Parathyroid adenoma (tissue), 2 donors: ENCODE data around the gene RDH14.

Experiments
- H2AFZ ChIP-seq: fragments of 300-600 bp; sonication (generic); one replicate; pipeline ENCODE4 v1.7.0; 2017; ENCODE audit warnings: antibody characterized with exemption, mild to moderate bottlenecking
- H3K27ac ChIP-seq: fragments of 300-600 bp; sonication (generic); one replicate; pipeline ENCODE4 v1.7.0; 2017
- H3K27me3 ChIP-seq: fragments of 300-600 bp; sonication (generic); one replicate; pipeline ENCODE4 v1.7.0; 2017; ENCODE audit warnings: low read length; ENCODE audit not compliant: control insufficient read depth, insufficient read depth
- H3K36me3 ChIP-seq: fragments of 300-600 bp; sonication (generic); one replicate; pipeline ENCODE4 v1.7.0; 2017; ENCODE audit warnings: low read length; ENCODE audit not compliant: control insufficient read depth, insufficient read depth
- H3K4me1 ChIP-seq: fragments of 300-600 bp; sonication (generic); one replicate; pipeline ENCODE4 v1.7.0; 2017; ENCODE audit warnings: control low read depth
- H3K4me2 ChIP-seq: fragments of 300-600 bp; sonication (generic); one replicate; pipeline ENCODE4 v1.7.0; 2017; ENCODE audit warnings: low read length
- H3K4me3 ChIP-seq: fragments of 300-600 bp; sonication (generic); one replicate; pipeline ENCODE4 v1.7.0; 2017; ENCODE audit warnings: low read depth, low read length
- H3K79me2 ChIP-seq: fragments of 300-600 bp; sonication (generic); one replicate; pipeline ENCODE4 v1.7.0; 2017; ENCODE audit warnings: control low read depth
- H3K9ac ChIP-seq: fragments of 300-600 bp; sonication (generic); one replicate; pipeline ENCODE4 v1.7.0; 2017; ENCODE audit warnings: mild to moderate bottlenecking
- H3K9me3 ChIP-seq: fragments of 300-600 bp; sonication (generic); one replicate; pipeline ENCODE4 v1.7.0; 2017; ENCODE audit warnings: low read length; ENCODE audit not compliant: control insufficient read depth
- TF ChIP-seq, protein P1 (sequence below): fragments of 300-600 bp; sonication (generic); IDR thresholded peaks from one replicate; pipeline ENCODE4 v1.7.0; 2017; ENCODE audit warnings: antibody characterized with exemption, mild to moderate bottlenecking
- donor health status: primary hyperparathyroidism.

RDH14 gene

DNA sequence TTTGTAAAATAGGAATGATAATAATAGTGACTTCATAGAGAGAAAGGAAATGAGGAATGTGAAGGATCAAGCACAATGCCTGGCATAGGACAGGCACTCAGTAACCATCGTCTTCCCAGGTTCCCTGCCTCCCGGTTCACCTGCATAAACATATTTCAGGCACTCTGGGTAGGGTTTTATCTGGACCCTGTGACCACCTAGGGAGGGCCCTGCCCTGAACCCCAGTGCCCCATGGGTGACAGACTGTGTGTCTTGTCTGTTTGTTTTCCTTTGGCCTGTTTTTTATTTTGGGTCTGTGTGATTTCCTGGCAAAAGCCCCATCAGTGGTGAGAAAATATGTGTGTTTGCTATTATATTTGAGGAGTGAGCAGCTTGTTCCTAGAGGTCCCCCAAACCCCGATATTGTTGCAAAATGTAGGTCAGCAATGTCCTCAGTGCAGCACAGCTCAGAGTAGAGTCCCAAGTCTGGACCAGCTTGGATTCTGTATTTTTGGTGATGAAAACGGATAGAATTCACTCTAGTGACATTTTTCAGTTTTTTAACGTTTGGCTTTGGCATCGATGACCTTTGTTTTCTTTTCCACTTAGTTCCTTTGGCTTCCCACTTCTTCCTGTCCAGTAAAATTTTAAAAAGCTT, 38.5 kb upstream of the RDH14 start:
- Histone ChIP-seq H3K9ac (no peak overlapping the region), H3K4me2 (no peak overlapping the region), H3K27me3 (no peaks in the 10 kb centered on the region), H3K4me1 (no peaks in the 10 kb centered on the region), H3K79me2 (no peaks in the 10 kb centered on the region), H3K9me3 (no peaks in the 10 kb centered on the region), H3K36me3 (no peaks in the 10 kb centered on the region), H3K4me3 (no peak overlapping the region), H2AFZ (no peak overlapping the region), H3K27ac (no peak overlapping the region)
- TF ChIP-seq, protein P1, sequence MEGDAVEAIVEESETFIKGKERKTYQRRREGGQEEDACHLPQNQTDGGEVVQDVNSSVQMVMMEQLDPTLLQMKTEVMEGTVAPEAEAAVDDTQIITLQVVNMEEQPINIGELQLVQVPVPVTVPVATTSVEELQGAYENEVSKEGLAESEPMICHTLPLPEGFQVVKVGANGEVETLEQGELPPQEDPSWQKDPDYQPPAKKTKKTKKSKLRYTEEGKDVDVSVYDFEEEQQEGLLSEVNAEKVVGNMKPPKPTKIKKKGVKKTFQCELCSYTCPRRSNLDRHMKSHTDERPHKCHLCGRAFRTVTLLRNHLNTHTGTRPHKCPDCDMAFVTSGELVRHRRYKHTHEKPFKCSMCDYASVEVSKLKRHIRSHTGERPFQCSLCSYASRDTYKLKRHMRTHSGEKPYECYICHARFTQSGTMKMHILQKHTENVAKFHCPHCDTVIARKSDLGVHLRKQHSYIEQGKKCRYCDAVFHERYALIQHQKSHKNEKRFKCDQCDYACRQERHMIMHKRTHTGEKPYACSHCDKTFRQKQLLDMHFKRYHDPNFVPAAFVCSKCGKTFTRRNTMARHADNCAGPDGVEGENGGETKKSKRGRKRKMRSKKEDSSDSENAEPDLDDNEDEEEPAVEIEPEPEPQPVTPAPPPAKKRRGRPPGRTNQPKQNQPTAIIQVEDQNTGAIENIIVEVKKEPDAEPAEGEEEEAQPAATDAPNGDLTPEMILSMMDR: no peak

DNA sequence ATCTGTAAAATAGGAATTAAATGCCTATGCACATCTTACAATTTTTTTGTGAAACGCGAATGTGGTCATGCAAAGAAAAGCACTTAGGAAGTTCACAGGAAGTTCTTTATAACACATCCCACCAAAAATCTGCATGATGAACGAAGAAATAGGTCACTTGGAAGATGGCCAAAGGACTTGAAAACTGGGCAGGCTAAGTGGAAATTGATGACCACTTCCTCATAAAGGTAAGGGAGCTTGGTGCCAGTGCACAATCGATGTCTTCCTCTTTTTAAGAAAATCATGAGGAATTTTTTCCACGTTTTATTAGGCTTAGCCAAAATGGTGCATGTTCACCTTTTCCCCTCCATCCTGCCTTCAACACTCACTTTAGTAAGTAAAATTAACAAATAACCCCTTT, 37.2 kb upstream of the RDH14 start:
- Histone ChIP-seq H3K9ac (no peak overlapping the region), H3K36me3 (no peaks in the 10 kb centered on the region), H3K4me1 (no peaks in the 10 kb centered on the region), H3K79me2 (no peaks in the 10 kb centered on the region), H3K9me3 (no peaks in the 10 kb centered on the region), H3K4me3 (no peak overlapping the region), H3K27ac (no peak overlapping the region), H2AFZ (no peak overlapping the region), H3K4me2 (no peak overlapping the region), H3K27me3 (no peaks in the 10 kb centered on the region)
- TF ChIP-seq, protein P1: no peak

- no peak overlapping the region for H3K27ac ChIP-seq
- no peaks in the 10 kb centered on the region for H3K36me3 ChIP-seq
- H3K79me2 ChIP-seq: no peaks in the 10 kb centered on the region
- H3K27me3 ChIP-seq: no peaks in the 10 kb centered on the region
- no peaks in the 10 kb centered on the region for H3K9me3 ChIP-seq
- no peak overlapping the region for H3K4me3 ChIP-seq
- H3K4me1 ChIP-seq: no peaks in the 10 kb centered on the region
- TF ChIP-seq, protein P1: no peak
- H2AFZ ChIP-seq: no peak overlapping the region
- no peak overlapping the region for H3K9ac ChIP-seq
- no peak overlapping the region for H3K4me2 ChIP-seq
Observed at GRCh38 chr2:18596993-18597392, 36.5 kb upstream of the RDH14 start.

GRCh38 chr2:18593496-18593895, 33.0 kb upstream of the RDH14 start:
- Histone ChIP-seq H2AFZ (no peak overlapping the region), H3K9ac (no peak overlapping the region), H3K79me2 (no peaks in the 10 kb centered on the region), H3K27ac (no peak overlapping the region), H3K27me3 (no peaks in the 10 kb centered on the region), H3K4me2 (no peak overlapping the region), H3K36me3 (no peaks in the 10 kb centered on the region), H3K9me3 (no peaks in the 10 kb centered on the region), H3K4me1 (no peaks in the 10 kb centered on the region), H3K4me3 (no peak overlapping the region)
- TF ChIP-seq, protein P1: no peak

DNA sequence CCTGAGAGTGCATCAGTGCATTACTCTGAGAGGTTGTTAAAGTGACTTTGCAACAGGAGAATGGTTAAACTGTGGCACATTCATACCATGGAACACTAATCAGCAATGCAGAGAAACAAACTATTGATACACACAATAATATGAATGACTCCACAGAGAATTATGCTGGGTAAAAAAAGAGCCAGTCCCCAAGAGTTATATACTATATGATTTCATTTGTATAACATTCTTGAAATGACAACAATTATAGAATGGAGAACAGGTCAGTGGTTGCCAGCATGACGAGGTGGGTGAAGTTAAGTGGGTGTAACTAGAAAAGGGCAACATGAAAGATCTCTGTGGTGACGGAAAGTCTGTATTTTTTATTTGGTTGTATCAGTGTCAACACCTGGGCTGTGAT, 31.9 kb upstream of the RDH14 start:
- no peak overlapping the region for H3K27ac ChIP-seq
- no peak overlapping the region for H3K9ac ChIP-seq
- H3K9me3 ChIP-seq: no peaks in the 10 kb centered on the region
- H2AFZ ChIP-seq: no peak overlapping the region
- no peak overlapping the region for H3K4me2 ChIP-seq
- no peaks in the 10 kb centered on the region for H3K79me2 ChIP-seq
- TF ChIP-seq, protein P1: no peak
- H3K4me1 ChIP-seq: no peaks in the 10 kb centered on the region
- H3K27me3 ChIP-seq: no peaks in the 10 kb centered on the region
- no peak overlapping the region for H3K4me3 ChIP-seq
- H3K36me3 ChIP-seq: no peaks in the 10 kb centered on the region
